Testis (tissue), 3 donors: ENCODE measurements around the gene PPME1. TPM values are rescaled to one million over a fixed set of nuclear protein-coding genes. Genes with fewer than 3 reads are reported as not detected.

Experiments
- DNase-seq: peaks from one replicate; pipeline ENCODE4 v3.0.0-alpha.2; 2019
- H3K27ac ChIP-seq, 2 donors: fragments of 200-600 bp; sonication (generic); one replicate each; pipeline ENCODE4 v1.5.1; 2019
- H3K27me3 ChIP-seq: fragments of 200-600 bp; sonication (generic); one replicate; pipeline ENCODE4 v1.5.1; 2019
- H3K36me3 ChIP-seq: fragments of 200-600 bp; sonication (generic); one replicate; pipeline ENCODE4 v1.5.1; 2017; ENCODE audit warnings: low read depth; ENCODE audit errors: missing control alignments
- H3K4me1 ChIP-seq: fragments of 200-600 bp; sonication (generic); one replicate; pipeline ENCODE4 v1.5.1; 2019
- H3K4me3 ChIP-seq, 2 donors: fragments of 200-600 bp; sonication (generic); one replicate each; pipeline ENCODE4 v1.5.1; 2017 to 2019
- H3K9me3 ChIP-seq: fragments of 200-600 bp; sonication (generic); one replicate; pipeline ENCODE4 v1.5.1; 2017
- CTCF ChIP-seq, 3 experiments: fragments of 450-650 bp in 2 of 3; fragments of 200-600 bp in 1 of 3; sonication (generic) in 1 of 3; IDR thresholded peaks; one replicate each; pipeline ENCODE4 v1.5.1; 2016 to 2019; ENCODE audit warnings: antibody characterized with exemption in 3 of 3, mild to moderate bottlenecking in 2 of 3, moderate library complexity in 1 of 3
- POLR2A ChIP-seq: fragments of 450-650 bp; IDR thresholded peaks from one replicate; pipeline ENCODE4 v1.6.1; 2017; ENCODE audit warnings: antibody characterized with exemption, mild to moderate bottlenecking, moderate library complexity
- WGBS, 2 donors: methylation state at CpG; one replicate each; pipeline ENCODE4 v1.1.5; 2018; 5-methylcytosine and 5-hydroxymethylcytosine counted together
- intact Hi-C: fragments of 100-400 bp; cut with DNase I; formaldehyde crosslinking; loops from one replicate; pipeline ENCODE4 v1.15.1; 2023; ENCODE audit warnings: low total_unique reads
- polyA plus RNA-seq: library from polyadenylated mRNA; stranded (reverse); fragments of 350-450 nt; fragmentation: Illumina TruSeq; extraction: RNeasy Lipid Tissue Mini Kit (QIAGEN cat#74804); gene quantifications from one replicate; pipeline ENCODE4 v1.2.3, GENCODE V29; 2014; ENCODE audit warnings: low read depth, low replicate concordance; ENCODE audit not compliant: insufficient read depth
- total RNA-seq, 2 donors: library from RNA; depleted of rRNA; stranded (reverse); fragments of >200 nt; gene quantifications; one replicate each; pipeline ENCODE4 v1.2.3, GENCODE V29; 2016

Gene PPME1
- total and polyA plus RNA-seq, 3 donors from 2014 or later, result 67.1 to 90.9 (median 68.9) TPM

GRCh38 chr11:74280494-74280893, 109.4 kb downstream of the PPME1 start:
- Histone ChIP-seq H3K4me1 (no peaks in the 10 kb centered on the region), H3K9me3 (no peaks in the 10 kb centered on the region), H3K4me3 (no peak overlapping the region), H3K27me3 (no peaks in the 10 kb centered on the region), H3K36me3 (no peaks in the 10 kb centered on the region), H3K27ac (no peak overlapping the region)
- no peak for TF ChIP-seq POLR2A
- no peak for TF ChIP-seq CTCF (IDR thresholded peaks at IDR 0.05)
- intact Hi-C loops, result no loop called here
- DNase-seq, result no peak

GRCh38 chr11:74282421-74282820, 111.3 kb downstream of the PPME1 start:
- TF ChIP-seq POLR2A (no peak), CTCF (IDR thresholded peaks at IDR 0.05) (no peak)
- Histone ChIP-seq H3K27me3 (no peaks in the 10 kb centered on the region), H3K27ac (no peak overlapping the region), H3K4me3 (no peak overlapping the region), H3K36me3 (no peaks in the 10 kb centered on the region), H3K4me1 (no peaks in the 10 kb centered on the region), H3K9me3 (no peaks in the 10 kb centered on the region)
- intact Hi-C loops, result no loop called here
- WGBS, 2 donors, result 68 to 78% methylated on average over 3 of the region's 3 CpGs
- DNase-seq, result no peak

- no peaks in the 10 kb centered on the region for H3K36me3 ChIP-seq
- H3K4me3 ChIP-seq, result no peak overlapping the region
- TF ChIP-seq POLR2A (no peak), CTCF (IDR thresholded peaks at IDR 0.05) (no peak)
- intact Hi-C loops, result no loop called here
- no peak for DNase-seq
- H3K4me1 ChIP-seq, result no peaks in the 10 kb centered on the region
- no peak overlapping the region for H3K27ac ChIP-seq
- 66% methylated on average over 5 of the region's 5 CpGs for WGBS, 2 donors
- H3K9me3 ChIP-seq, result no peaks in the 10 kb centered on the region
- H3K27me3 ChIP-seq, result no peaks in the 10 kb centered on the region
These were observed 111.9 kb downstream of the PPME1 start for GRCh38 chr11:74282914-74283371.

- Histone ChIP-seq H3K9me3 (no peaks in the 10 kb centered on the region), H3K4me1 (no peaks in the 10 kb centered on the region), H3K27ac (no peak overlapping the region), H3K4me3 (no peak overlapping the region), H3K27me3 (no peaks in the 10 kb centered on the region), H3K36me3 (no peaks in the 10 kb centered on the region)
- 83 to 91% methylated on average over 3 of the region's 3 CpGs for WGBS, 2 donors
- TF ChIP-seq POLR2A (no peak), CTCF (IDR thresholded peaks at IDR 0.05) (no peak)
- intact Hi-C loops, result no loop called here
- no peak for DNase-seq
These were observed 112.6 kb downstream of the PPME1 start for GRCh38 chr11:74283580-74284180.

- Histone ChIP-seq H3K9me3 (no peaks in the 10 kb centered on the region), H3K4me1 (no peaks in the 10 kb centered on the region), H3K4me3 (no peak overlapping the region), H3K27ac (no peak overlapping the region), H3K27me3 (no peaks in the 10 kb centered on the region), H3K36me3 (no peaks in the 10 kb centered on the region)
- DNase-seq, result no peak
- intact Hi-C loops, result no loop called here
- WGBS, 2 donors, result 73 to 92% methylated on average over 2 of the region's 2 CpGs
- no peak for TF ChIP-seq CTCF (IDR thresholded peaks at IDR 0.05)
- no peak for TF ChIP-seq POLR2A
These were observed 113.4 kb downstream of the PPME1 start for GRCh38 chr11:74284466-74284865.
